ENCODE measurements around the gene RUNX3.

Gene RUNX3

DNA sequence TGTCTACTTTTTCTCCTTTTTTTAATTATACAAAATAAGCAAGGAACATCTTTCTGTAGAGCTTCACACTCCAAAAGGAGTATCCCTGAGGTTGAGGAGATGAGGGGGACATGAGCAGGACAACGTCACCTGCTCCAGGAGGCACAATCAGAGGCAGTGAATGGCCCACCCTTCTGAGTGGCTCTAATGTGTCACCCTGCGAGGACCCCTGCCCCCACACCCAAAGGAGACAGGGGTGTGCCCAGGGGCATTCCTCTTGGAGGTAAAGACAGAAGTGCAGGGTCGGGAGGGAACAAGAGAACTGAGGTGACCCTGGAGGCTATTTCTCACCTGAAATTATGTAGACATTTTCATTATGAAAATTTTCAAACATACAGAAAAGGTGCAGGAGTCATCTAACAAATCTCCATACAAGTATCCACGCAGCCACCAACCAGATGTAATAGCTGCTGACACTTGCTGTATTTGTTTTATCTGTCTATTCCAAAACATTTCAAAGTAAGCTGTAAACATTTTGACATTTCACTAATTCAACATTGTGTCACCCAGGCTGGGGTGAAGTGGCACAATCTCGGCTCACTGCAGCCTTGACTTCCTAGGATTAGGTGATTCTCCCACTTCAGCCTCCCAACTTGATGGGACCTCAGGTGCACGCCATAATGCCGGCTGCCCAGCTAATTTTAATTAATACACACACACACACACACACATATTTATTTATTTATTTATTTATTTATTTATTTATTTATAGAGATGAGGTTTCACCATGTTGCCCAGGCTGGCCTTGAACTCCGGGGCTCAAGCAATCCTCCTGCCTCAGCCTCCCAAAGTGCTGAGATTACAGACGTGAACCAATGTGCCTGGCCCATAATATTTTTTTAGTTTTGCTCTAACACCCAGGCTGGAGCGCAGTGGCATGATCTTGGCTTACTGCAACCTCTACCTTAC lies 70.7 kb downstream of the RUNX3 start:
- DNase-seq, result no peak

DNA sequence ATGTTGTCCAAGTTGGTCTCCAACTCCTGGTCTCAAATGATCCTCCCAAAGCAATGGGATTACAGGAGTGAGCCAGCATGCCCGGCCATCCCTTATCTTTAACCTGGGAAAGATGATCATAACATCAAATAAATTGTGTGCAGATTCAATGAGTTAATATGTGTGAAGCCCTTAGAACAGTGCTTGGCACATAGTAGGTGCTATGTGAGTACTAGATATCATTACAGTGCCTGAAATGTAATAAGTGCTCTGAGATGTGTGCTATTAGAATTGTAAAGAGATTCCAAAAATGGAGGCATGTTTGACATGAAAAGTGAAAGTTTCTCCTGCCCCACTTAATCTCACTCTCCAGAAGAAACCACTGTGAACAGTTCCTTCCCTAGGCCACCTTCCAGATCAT lies 71.8 kb downstream of the RUNX3 start:
- no peak for DNase-seq

DNA sequence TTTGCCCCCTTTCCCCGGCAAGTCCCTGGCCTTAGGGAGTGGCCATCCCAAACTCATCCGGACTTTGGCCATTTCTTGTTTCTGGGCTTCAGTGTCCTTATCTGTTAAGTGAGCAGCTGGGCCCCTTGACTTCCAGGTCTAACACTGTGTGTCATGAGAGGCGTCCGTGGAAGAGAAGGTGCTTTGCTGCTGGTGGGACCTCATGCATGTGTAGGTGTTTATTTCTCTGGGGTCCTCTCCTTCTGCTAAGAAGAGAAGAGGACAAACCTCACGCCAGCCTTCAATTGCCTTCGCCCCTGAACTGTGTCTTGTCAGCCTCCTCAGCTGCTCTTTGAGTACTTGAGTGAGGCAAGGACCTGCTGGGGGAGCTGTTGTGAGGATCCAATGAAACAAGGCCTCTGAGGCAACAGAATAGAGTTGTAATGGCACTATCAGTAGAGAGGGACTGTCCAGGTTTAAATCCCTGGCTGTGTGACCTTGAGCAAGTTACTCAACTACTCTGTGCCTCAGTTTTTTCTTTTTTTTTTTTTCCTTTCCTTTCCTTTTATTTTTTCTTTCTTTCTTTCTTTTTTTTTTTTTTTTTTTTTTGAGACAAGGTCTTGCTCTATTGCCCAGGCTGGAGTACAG lies 72.5 kb downstream of the RUNX3 start:
- no peak for DNase-seq

DNA sequence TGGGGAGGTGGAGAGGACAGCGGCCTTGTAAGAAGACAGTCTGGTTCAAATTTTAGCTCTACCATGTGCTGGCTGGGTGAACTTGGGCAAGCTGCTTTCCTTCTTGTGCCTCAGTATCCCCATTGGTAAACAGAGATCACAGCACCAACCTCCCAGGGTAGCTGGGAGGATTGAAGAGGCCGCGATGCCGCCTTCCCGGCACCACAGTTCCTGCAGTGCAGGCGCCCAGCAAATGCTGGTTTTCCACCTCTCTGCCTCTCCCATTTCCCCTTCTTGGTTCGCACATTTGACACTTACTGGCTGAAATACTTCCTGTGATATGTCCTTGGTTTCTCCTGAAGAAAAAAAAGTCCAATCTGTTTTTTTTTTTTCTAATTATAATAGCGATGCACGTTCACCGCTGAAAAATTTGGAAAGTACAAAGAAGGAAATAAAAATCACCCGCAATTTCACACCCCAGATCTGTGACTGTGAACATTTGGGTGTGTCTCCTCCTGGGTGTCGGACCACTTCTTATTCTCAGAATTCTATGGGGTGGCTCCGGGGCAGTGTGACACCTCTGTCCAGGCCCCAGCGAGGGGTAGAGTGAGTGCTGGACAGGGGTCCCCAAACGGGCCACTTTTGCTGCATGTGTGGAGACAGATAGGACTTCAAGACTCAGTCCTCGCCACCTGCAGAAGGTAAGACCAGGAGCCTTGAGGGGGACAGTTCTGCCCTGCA lies 73.1 kb downstream of the RUNX3 start:
- no peak for DNase-seq

DNA sequence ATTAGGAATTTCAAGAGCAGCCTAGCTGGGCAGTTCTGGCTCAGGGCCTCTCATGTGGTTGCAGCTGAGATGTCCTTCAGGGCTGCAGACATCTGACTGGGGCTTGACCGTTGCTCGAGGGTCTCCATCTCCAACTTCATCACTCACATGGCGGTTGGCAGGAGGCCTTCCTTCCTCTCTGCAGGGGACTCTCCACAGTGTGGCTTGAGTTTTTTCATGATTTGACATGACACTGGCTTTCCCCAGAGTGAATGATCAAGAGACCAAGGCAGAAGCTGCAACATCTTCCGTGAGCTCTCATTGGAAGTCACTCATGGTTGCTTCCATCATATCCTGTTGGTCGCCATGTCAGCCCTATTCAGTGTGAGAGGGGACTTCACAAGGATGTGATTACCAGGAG lies 74.6 kb downstream of the RUNX3 start:
- no peak for DNase-seq

DNA sequence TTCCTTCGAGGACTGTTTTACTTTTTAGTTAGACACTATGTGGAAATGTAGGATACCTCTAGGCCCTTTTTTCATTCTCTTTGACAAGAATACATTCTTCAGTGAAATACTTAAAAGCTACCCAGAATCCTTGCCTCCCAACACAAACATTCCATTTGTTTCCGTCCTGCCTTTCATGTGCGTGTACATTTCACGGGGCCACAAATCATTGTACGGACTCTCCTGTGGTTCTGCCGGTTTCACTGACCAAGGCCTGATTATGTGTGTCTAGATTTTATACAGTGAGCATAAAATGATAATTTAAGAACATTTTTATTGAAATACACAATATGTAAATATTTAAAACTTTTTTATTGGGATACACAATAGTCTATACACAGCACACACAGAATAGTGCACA lies 76.4 kb downstream of the RUNX3 start:
- DNase-seq, result no peak

DNA sequence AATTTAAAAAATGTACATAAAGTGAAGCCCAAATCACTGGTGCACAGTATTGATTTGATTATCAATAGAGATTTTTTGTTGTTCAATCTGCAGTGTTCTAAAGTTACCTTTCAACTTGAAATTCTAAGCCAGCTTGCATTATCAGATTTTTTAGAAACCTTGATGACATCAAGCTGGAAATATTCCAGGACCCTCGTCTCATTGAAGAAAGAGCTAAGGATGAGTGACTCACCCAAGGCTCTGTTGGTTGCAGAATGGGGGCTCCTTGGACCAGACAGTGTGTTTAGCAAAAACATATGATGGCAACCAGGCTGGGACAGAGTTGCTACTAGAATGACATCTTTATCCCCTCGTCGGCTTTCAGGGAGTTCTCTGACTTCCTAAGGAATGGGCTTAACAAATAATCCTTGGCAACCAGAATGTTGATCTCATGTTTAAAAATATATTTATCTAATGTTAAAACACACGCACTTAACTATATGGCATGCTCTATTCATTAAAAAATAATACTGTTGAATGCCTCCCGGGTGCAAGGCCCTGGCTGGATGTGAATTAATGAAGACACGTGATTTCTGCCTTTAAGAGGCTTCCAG lies 79.7 kb downstream of the RUNX3 start:
- no peak for DNase-seq

DNA sequence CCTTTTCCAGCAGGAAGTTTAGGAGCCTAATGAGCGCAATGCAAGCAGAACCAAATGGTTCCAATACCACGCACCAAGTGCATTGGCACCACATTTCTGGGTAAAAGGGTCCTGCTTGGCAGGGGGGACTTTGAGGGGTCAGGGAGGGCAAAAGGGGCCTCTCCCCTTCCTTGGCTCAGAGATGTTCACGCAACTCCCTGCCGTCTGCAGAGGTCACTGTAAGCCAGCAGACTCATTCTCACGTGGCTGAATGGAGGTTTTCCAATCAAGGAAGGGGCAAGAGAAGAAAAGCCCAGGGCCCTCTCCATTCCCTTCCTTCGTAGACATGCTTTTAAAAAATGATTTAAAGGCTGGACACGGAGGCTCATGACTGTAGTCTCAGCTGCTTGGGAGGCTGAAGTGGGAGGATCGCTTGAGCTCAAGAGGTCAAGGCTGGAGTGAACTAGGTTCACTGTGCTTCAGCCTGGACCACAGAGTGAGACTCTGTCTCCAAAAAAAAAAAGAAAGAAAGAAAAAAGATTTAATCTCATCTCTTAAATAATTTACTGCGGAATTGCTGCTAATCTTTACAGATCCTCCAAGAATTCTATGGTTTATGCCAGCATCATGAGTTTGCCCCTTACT lies 80.3 kb downstream of the RUNX3 start:
- no peak for DNase-seq

All from NCI-H1930 (cell line).